ENCODE results near the gene DLEC1. TPM values are rescaled to one million over a fixed set of nuclear protein-coding genes. Genes with fewer than 3 reads are reported as not detected.
"Not testable (repeated sequence)": the region's sequence is repeated elsewhere in the genome, so short reads cannot be mapped to it uniquely, and the experiment has no call there.

Gene DLEC1
- total RNA-seq, 2 experiments from 2014 or later = 0.19 to 0.46 TPM

DNA sequence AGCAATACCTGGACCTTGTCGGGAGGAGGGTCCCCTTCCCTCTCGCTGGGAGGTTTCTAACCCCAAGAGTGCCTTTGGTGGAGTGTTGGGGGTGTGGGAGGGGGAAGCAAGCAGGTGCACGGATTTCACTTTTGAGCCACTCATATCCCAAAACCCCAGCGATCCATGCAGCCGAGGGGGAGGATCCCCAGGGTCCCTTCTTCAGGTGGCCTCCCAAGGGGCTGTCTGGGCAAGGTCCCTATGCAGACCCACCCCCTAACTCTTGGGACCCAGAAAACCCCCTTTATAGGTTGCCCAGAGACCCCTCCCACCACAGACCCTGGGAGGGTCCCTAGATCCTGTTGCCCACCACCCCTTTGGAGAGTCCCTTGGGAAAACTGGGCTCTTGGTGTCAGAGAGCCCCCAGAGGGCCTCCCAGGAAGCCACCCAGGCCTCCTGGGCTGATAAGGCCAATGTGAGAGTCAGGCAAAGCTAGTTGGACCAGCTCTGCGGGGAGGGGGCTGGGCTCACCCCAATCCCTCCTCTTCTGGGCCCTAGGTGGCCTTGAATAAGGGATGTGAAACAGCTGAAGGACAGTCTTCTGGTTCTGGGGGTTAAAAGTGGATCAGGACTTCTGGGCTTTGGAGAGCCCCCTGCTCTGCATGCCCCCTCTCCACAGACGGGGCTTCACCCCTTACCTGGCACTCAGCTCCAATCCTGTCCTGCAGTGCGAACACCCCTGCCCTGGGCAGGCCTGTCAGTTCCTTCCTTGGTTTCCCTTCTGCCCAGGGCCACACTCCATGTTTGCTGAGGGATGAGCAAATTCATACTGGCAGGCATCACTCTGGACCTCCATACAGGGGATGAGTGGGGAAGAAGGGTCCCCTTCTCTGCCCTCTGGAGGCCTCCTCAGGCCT lies 8.6 kb upstream of the DLEC1 start:
- CTCF ChIA-PET = interaction anchor here (0.8 kb wide), 1 partner anchor 73 kb away, joined by 3 read pairs; no protein-coding TSS in a partner anchor
- Mint-ChIP-seq H3K4me1 (peaks cover 19% of the 10 kb centered on the region), H3K9me3 (ENCODE audit: low read depth) (no peaks in the 10 kb centered on the region), H3K4me3 (peak overlapping the region; percentile 41), H3K36me3 (ENCODE audit: low read depth) (no peaks in the 10 kb centered on the region), H3K27ac (no peak overlapping the region), H3K27me3 (peaks cover 10% of the 10 kb centered on the region)
- POLR2A ChIA-PET = no interaction called here
- intact Hi-C loops (cut with DNase I, micrococcal nuclease) = loop anchor here in 1 of 2 experiments (10.0 kb wide), 1 partner anchor 134 kb away; the partner anchor contains the start of gene OXSR1
- no peak for DNase-seq
- no peak for ATAC-seq

DNA sequence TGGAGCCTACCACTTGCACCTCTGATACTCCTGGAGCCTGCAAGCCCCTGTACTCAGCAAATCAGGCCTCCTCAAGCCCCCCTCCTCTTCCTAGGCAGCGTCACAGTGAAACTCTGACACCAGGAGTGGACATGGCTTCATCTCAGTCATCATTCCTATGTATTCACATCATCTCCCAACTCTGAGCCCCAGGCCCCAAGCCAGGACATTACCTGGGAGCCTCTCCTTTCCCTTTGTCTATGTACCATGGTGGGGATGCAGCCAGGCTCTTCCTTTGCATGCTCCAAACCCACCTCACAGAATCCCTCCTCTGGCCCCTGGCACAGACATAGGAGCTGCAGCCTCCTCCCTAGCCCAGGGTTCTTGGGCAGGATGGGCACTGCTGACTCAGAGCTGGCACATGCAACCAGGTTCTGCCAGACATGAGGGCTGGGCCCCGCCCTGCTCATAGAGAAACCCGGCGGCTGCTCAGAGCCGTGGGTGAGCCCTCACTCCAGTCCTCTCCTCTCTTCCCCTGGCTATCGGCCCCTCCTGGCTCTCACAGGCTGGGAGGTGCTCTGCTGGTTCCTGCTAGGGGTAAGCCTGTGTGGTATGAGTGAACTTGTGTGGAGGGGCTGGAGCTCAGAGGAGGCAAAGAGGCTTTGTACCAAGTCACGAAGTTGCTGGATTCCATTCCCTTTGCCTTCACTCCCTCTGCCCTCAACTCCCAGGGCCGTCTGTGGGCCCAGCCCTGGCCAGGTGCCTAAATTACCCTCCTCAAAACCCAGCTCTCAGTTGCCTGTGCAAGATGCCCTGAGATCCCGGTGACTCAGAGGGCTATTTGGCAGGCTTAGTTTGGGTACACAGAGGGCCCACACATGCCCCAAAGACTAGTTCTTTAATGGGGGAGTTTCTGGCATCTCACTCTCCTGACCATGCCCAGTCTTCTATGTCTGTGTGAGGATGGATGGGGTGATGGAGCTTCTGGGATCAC lies 7.7 kb upstream of the DLEC1 start:
- Mint-ChIP-seq H3K4me3 (no peak overlapping the region), H3K36me3 (ENCODE audit: low read depth) (no peaks in the 10 kb centered on the region), H3K9me3 (ENCODE audit: low read depth) (no peaks in the 10 kb centered on the region), H3K4me1 (peaks cover 13% of the 10 kb centered on the region), H3K27me3 (peaks cover 10% of the 10 kb centered on the region), H3K27ac (no peak overlapping the region)
- CTCF ChIA-PET = interaction anchor here (0.6 to 0.8 kb wide), 3 partner anchors 72 to 466 kb away, joined by 3 read pairs; no protein-coding TSS in a partner anchor
- POLR2A ChIA-PET = no interaction called here
- DNase-seq = peak; percentile 57
- intact Hi-C loops (cut with DNase I, micrococcal nuclease) = loop anchor here in 1 of 2 experiments (10.0 kb wide), 1 partner anchor 133 kb away; the partner anchor contains the start of gene OXSR1
- ATAC-seq = peak; percentile 81

DNA sequence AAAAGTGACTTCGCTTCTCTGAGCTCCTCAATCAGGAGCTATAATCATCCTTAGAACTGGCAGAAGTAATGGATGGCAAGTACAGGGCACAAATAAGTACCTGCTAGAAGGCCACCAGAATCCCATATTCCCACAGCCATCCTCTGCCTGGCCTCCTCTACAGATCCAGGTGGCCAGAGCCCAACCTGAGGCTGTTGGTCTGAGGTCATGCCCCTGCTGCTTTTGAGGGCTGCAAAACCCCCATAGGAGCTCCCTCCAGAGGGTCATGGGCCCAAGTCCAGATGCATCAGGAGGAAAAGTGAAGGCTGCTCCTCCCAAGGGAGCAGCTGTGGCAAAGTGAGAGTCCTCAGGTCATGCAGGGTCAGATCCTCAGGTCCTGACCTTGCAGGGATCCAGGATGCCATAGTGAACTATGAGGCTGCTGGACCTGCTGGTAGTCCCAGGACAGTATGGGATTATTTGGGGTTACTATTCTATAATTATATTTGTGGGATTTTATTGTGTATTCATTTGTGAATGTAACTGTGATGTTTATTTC lies 6.6 kb upstream of the DLEC1 start:
- peaks cover 10% of the 10 kb centered on the region for H3K27me3 Mint-ChIP-seq
- DNase-seq (no peak), ATAC-seq (no peak)
- ChIA-PET POLR2A (no interaction called here), CTCF (no interaction called here)
- H3K4me1 Mint-ChIP-seq = peaks cover 13% of the 10 kb centered on the region
- intact Hi-C loops (cut with DNase I, micrococcal nuclease) = loop anchor here in 1 of 2 experiments (10.0 kb wide), 1 partner anchor 132 kb away; the partner anchor contains the start of gene OXSR1
- H3K36me3 Mint-ChIP-seq (ENCODE audit: low read depth) = no peaks in the 10 kb centered on the region
- no peak overlapping the region for H3K4me3 Mint-ChIP-seq
- H3K27ac Mint-ChIP-seq = no peak overlapping the region
- H3K9me3 Mint-ChIP-seq (ENCODE audit: low read depth) = no peaks in the 10 kb centered on the region

DNA sequence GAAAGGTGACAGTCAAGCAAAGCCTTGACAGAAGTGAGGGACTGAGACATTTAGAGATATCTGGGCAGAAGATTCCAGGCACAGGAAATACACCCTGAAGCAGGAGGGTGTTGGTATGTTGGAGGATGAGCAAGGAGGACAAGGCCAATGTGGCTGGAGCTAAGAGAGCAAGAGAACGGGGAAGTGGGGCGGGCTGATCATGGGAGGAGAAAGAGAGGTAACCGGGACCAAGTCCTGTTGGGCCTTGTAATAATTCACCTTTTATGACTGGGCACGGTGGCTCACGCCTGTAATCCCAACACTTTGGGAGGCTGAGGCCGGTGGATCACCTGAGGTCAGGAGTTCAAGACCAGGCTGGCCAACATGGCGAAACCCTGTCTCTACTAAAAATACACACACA lies 5.4 kb upstream of the DLEC1 start:
- H3K36me3 Mint-ChIP-seq (ENCODE audit: low read depth); POLR2A ChIA-PET; H3K27me3 Mint-ChIP-seq; ATAC-seq; DNase-seq; H3K27ac Mint-ChIP-seq; H3K4me3 Mint-ChIP-seq; H3K9me3 Mint-ChIP-seq (ENCODE audit: low read depth): not testable (repeated sequence)
- H3K4me1 Mint-ChIP-seq = peaks cover 20% of the 10 kb centered on the region
- CTCF ChIA-PET = interaction anchor here (0.6 kb wide), 1 partner anchor 1374 kb away, joined by 3 read pairs; no protein-coding TSS in a partner anchor
- intact Hi-C loops (cut with DNase I, micrococcal nuclease) = loop anchor here in 1 of 2 experiments (10.0 kb wide), 1 partner anchor 131 kb away; the partner anchor contains the start of gene OXSR1

DNA sequence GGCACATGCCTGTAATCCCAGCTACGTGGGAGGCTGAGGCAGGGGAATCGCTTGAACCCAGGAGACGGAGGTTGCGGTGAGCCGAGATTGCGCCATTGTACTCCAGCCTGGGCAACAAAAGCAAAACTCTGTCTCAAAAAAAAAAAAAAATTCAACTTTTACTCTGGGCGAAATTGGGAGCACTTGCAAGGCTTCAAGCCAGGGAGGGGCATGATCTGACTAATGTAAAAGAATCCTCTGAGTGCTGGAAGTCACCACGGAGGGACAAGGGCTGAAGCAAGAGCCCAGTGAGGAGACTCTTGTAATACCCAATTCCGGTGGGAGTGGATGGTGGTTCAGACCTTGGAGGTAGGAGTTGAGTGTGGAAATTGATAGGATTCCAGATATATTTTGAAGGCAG lies 4.7 kb upstream of the DLEC1 start:
- H3K4me3 Mint-ChIP-seq; H3K27me3 Mint-ChIP-seq; POLR2A ChIA-PET; ATAC-seq; H3K36me3 Mint-ChIP-seq (ENCODE audit: low read depth); H3K27ac Mint-ChIP-seq; CTCF ChIA-PET; H3K9me3 Mint-ChIP-seq (ENCODE audit: low read depth); DNase-seq: not testable (repeated sequence)
- H3K4me1 Mint-ChIP-seq = peaks cover 26% of the 10 kb centered on the region
- intact Hi-C loops (cut with DNase I, micrococcal nuclease) = loop anchor here in 1 of 2 experiments (10.0 kb wide), 1 partner anchor 130 kb away; the partner anchor contains the start of gene OXSR1

DNA sequence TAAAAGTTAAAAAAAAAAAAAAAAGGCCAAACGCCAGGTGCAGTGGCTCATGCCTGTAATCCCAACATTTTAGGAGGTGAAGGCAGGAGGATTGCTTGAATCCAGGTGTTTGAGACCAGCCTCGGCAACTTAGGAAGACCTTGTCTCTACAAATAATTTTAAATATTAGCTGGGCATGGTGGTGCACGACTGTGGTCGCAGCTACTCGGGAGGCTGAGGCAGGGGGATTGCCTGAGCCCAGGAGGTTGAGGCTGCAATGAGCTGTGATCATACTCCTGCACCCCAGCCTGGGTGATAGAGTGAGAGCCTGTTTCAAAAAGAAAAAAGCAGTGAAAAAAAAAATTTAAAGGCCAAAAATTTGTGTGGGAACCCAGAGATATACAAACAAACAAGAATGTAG lies 2.7 kb upstream of the DLEC1 start:
- Mint-ChIP-seq H3K27ac (no peak overlapping the region), H3K4me3 (no peak overlapping the region), H3K9me3 (ENCODE audit: low read depth) (peaks cover 7% of the 10 kb centered on the region), H3K4me1 (peaks cover 31% of the 10 kb centered on the region), H3K27me3 (peaks cover 6% of the 10 kb centered on the region), H3K36me3 (ENCODE audit: low read depth) (peaks cover 8% of the 10 kb centered on the region)
- no peak for ATAC-seq
- ChIA-PET CTCF (interaction anchor here (0.8 to 1.1 kb wide), 2 partner anchors 17 to 40 kb away, joined by 3 read pairs; no protein-coding TSS in a partner anchor), POLR2A (no interaction called here)
- no peak for DNase-seq
- intact Hi-C loops (cut with DNase I, micrococcal nuclease) = loop anchor here in 1 of 2 experiments (10.0 kb wide), 1 partner anchor 129 kb away; the partner anchor contains the start of gene OXSR1

DNA sequence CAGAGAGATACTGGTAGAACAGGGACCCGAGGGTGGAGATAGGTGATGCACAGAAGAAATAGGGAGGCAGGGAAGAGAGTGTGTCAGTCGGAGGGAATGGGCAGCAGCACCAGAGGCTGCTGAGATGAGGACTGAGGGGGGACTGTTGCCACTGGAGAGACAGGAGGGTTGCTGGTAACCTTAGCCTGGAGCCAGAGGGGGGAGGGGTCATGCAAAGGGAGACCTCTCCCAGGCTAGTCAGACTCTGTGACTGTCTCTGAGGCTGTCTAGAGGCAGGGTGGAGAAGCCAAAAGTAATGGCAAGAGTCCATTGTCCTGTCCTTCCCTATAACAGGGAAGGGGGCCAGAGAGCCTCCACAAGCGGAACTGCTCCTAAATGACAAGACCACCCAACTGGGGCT lies 2.1 kb upstream of the DLEC1 start:
- CTCF ChIA-PET = interaction anchor here (0.7 kb wide), 1 partner anchor 80 kb away, joined by 4 read pairs; no protein-coding TSS in a partner anchor
- H3K9me3 Mint-ChIP-seq (ENCODE audit: low read depth) = peaks cover 7% of the 10 kb centered on the region
- intact Hi-C loops (cut with DNase I, micrococcal nuclease) = loop anchor here in 1 of 2 experiments (10.0 kb wide), 1 partner anchor 128 kb away; the partner anchor contains the start of gene OXSR1
- H3K27ac Mint-ChIP-seq = no peak overlapping the region
- H3K4me3 Mint-ChIP-seq = no peak overlapping the region
- POLR2A ChIA-PET = no interaction called here
- H3K27me3 Mint-ChIP-seq = peaks cover 6% of the 10 kb centered on the region
- peaks cover 8% of the 10 kb centered on the region for H3K36me3 Mint-ChIP-seq (ENCODE audit: low read depth)
- peaks cover 27% of the 10 kb centered on the region for H3K4me1 Mint-ChIP-seq
- ATAC-seq = no peak
- no peak for DNase-seq

DNA sequence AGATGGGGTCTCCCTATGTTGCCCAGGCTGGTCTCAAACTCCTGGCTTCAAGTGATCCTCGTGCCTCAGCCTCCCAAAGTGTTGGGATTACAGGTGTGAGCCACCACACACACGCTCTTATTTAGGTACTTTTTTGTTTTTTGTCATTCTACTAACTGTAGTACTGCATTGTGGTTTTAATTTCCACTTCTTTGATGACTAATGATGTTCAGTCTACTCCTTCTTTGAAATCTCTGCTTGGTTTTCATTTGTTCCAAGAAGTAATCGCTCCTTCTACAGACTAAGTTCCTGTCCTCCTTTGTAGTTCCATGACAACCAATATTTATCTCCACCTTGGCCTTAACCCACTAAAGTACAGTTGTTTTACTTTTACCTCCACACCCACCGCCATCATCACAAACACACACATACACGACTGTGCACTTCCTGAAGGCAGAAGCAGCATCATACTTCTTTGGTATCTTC lies 529 bp upstream of the DLEC1 start:
- Mint-ChIP-seq H3K4me3 (peak overlapping the region; percentile 29), H3K4me1 (peaks cover 27% of the 10 kb centered on the region), H3K27ac (peak overlapping the region; percentile 91), H3K27me3 (peaks cover 3% of the 10 kb centered on the region), H3K36me3 (ENCODE audit: low read depth) (peaks cover 8% of the 10 kb centered on the region), H3K9me3 (ENCODE audit: low read depth) (peaks cover 7% of the 10 kb centered on the region)
- ATAC-seq (peak; percentile 66), DNase-seq (peak; percentile 56)
- CTCF ChIA-PET = interaction anchor here (0.9 kb wide), 1 partner anchor 259 kb away, joined by 3 read pairs; no protein-coding TSS in a partner anchor
- POLR2A ChIA-PET = interaction anchor here (0.6 kb wide), 1 partner anchor 335 kb away, joined by 3 read pairs; no protein-coding TSS in a partner anchor
- intact Hi-C loops (cut with DNase I, micrococcal nuclease) = loop anchor here (1.0 to 10.0 kb wide), 4 partner anchors 44 to 610 kb away; partner anchors contain the start of genes OXSR1 (in 2 of the 2) and SCN5A (in 1 of the 2)

DNA sequence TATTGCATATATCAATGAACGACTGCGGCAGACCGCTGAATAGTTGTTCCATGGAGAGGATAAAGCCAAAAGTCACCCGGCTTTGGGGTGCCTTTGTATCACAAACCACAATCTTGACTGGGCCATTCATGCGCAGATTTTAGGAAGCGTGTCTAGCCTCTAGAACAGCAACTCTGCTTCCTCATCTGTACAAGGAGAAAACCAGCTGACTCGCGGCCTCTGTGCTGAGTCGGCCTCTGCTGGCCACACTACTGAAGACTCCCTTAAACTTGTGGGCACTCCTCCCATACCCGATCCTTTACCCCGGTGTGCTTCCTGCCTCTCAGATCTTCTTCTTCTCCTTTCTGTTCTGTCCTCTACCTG lies 872 bp downstream of the DLEC1 start:
- intact Hi-C loops (cut with DNase I, micrococcal nuclease) = loop anchor here (1.0 to 10.0 kb wide), 3 partner anchors 97 to 609 kb away; partner anchors contain the start of genes ACAA1 (in 2 of the 2), OXSR1 (in 1 of the 2) and SCN5A (in 1 of the 2)
- Mint-ChIP-seq H3K27ac (peak overlapping the region; percentile 69), H3K9me3 (ENCODE audit: low read depth) (peaks cover 7% of the 10 kb centered on the region), H3K4me3 (peak overlapping the region; percentile 29), H3K4me1 (peaks cover 27% of the 10 kb centered on the region), H3K36me3 (ENCODE audit: low read depth) (peaks cover 8% of the 10 kb centered on the region), H3K27me3 (peaks cover 2% of the 10 kb centered on the region)
- ATAC-seq (peak; percentile 33), DNase-seq (peak; percentile 64)
- ChIA-PET CTCF (interaction anchor here (0.6 to 1.6 kb wide), 2 partner anchors 43 to 54 kb away, joined by 3 to 7 read pairs; no protein-coding TSS in a partner anchor), POLR2A (no interaction called here)

DNA sequence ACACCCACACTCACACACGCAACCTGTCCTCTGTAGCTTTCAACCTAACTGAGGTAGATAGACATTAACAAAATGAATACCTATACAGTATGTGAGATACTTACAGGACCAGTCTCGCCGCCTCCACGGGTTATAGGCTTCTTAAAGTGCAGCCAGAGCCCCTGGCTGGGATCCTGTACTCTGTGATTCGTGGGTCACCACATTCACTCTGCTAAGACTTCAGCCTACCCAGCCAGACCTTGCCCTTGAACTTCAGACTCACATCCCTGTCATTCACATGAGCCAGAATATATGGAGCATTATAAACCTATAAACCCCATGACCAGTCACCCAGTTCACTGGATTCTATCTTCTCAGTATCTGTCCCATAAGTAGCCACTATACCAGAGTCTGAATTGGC lies 1.4 kb downstream of the DLEC1 start:
- CTCF ChIA-PET = interaction anchor here (0.6 to 1.6 kb wide), 2 partner anchors 44 to 54 kb away, joined by 3 to 7 read pairs; no protein-coding TSS in a partner anchor
- Mint-ChIP-seq H3K4me1 (peaks cover 27% of the 10 kb centered on the region), H3K27ac (no peak overlapping the region), H3K36me3 (ENCODE audit: low read depth) (peaks cover 8% of the 10 kb centered on the region), H3K9me3 (ENCODE audit: low read depth) (peaks cover 7% of the 10 kb centered on the region), H3K27me3 (peaks cover 2% of the 10 kb centered on the region), H3K4me3 (peak overlapping the region; percentile 29)
- DNase-seq = no peak
- intact Hi-C loops (cut with DNase I, micrococcal nuclease) = no loop called here
- POLR2A ChIA-PET = no interaction called here
- ATAC-seq = no peak
